ENCODE results near the gene SHC2. TPM values are rescaled to one million over a fixed set of nuclear protein-coding genes. Genes with fewer than 3 reads are reported as not detected.
"Not testable (repeated sequence)": the region's sequence is repeated elsewhere in the genome, so short reads cannot be mapped to it uniquely, and the experiment has no call there.

Gene SHC2
- total RNA-seq, 1 donor from 2014 or later = 5.1 TPM

DNA sequence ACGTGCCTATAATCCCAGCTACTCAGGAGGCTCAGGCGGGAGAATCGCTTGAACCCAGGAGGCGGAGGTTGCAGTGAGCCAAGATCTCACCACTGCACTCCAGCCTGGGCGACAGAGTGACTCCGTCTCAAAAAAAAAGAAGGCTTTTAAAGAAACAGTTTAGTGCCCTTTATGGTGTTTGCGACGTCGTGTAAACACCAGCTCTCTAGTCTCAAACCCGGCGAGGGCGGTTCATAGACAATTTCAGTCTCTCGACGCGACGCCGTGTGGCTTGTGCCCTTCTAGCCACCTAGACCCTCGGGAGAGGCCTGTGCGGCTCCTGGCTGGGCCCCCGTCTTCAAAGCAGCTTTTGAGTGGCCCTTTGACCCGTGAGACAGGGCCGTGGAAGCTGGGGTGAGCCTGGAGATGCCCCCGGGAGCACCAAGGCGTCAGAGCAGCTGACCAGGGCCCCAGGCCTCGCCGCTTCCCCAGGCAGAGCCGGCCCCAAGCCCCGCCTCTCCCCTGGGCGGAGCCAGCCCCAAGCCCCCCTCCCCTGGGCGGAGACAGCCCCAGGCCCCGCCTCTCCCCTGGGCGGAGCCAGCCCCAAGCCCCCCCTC lies 30.4 kb upstream of the SHC2 start:
- DNase-seq (ENCODE audit: low read depth) = no peak

DNA sequence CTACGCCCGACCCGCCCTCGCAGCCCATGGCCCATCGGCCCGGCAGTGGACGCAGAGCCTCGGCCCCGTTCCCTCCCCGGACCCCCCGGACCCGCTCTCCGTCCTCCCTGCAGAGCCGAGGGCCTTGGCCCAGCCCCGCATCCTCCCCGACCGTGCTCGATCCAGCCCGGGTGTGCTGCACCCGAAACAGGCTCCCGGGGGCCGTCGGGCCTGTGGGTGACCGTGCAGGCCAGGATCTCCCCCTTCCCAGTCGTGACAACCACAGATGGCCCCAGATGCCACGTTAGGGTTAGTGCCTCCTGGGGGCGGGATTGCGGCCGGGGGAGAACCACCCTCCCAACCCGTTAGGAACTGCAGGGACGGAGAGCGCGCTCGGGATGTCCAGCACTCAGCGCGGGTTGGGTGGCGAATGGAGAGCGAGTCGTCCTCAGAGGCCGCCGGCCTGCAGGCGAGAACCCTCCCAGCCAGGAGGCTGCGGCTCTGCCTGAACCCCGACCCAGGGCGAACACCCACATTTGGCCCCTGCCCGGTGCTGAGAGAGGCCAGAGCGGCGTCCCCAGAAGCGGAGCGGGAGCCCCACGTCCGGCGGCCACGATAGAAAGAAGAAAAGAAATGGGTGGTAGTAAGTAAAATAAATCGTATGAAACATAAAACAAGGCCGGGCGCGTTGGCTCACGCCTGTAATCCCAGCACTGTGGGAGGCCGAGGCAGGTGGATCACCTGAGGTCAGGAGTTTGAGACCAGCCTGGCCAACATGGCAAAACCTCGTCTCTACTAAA lies 28.8 kb upstream of the SHC2 start:
- no peak for DNase-seq (ENCODE audit: low read depth)

DNA sequence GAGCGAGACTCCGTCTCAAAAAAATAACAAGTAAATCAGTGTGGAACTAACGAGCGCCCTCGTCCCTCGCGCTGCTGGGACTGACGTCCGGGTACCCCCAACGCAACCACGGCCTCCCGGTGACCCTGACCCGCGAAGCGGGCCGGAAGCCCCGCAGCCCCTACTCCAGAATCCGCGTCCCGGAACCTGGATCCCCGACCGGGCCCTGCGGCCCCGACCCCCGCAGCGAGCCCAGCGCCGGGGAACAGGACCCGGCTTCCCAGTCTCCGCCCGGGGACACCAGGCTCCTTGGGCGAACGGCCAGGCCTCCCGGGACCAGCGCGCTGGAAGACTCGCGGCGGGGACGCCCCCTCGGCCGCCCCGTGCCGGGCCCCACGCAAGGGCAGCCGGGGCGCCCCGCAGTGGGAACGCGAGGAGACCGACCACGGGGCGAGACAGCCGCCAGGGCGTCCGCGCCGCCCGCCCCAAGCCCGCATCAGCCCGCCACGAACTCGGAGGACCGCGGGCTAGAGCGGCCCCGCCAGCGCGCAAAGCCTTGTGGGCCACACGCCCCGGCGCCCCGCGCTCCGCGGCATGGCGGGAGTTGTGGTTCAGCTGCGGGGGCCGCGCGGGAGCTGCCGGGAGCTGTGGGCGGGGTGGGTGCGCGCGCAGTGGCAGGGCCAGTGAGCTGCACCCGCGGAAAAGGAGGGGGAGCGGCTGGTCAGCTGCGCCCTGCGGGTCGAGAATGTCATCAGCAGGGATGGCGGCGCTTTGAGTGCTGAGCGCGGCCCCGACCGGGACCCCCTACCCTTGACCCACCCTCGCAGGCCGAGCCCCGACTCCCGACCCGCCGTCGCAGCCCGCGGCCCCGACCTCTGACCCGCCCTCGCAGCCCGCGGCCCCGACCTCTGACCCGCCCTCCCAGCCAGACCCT lies 27.9 kb upstream of the SHC2 start:
- DNase-seq (ENCODE audit: low read depth) = peak; percentile 78

DNA sequence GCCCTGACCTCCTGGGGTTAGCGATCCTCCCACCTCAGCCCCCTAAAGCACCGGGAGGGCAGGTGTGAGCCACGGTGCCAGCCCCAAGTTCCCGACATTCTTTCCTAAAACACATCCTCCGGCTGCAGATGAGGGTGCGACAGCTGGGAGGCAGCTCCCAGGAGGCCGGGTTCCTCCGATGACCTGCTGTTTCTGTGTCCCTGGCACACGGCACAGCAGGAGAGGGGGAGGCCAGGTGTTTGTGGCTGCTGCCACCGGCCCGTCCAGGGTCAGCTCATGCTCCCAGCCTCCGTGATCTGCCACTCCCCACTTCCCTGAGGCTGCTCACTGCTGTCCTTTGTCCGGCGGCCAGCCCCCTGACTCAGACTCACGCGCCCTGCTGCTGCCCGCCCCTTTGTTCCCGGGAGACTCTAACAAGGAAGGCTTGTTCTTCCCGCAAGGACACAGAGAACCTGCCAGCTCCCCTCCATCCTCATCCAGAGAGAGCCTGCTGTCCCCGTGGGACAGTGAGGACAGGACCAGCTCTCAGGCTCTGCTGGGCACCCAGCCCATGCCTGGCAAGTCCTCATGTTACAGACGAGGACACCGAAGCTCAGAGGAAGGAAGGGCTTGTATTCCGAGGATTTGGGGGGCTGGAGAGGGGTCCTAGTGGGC lies 24.9 kb upstream of the SHC2 start:
- peak; percentile 41 for DNase-seq (ENCODE audit: low read depth)

DNA sequence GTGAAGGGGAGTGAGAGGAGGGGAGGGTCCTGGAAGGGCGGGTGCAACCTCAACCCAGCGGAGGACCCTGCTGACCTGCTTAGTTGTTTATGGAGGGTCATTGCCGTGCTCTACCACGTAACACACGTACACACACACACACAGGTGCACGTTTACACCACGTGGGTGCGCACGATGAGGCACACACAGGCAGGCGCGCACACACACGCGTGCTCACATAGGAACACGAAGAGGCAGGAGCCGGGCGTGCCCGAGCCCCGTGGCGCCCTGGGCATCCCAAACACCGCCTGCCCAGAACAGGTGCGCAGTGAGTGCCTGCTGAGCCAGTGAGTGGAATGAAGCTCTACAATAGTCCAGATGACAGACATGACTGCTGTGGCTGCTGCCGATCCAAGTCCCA lies 24.2 kb upstream of the SHC2 start:
- no peak for DNase-seq (ENCODE audit: low read depth)

DNA sequence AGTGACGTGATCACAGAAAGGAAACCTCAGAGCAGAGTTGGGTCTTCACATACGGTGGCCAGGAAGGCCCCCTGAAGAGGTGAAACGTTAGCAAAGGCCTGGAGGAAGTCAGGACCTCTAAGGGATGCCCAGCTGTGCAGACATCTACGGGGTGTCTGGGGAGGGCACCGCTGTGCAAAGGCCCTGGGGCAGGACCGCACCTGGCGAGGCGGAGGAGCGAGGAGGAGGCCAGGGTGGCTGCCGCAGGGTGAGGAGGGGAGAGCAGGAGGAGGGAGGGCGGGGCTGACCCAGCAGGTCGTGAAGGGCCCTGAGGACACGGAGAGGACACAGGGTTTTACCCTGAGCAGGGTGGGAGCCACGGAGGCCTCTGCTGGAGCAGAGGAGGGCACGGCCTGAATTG lies 23.7 kb upstream of the SHC2 start:
- no peak for DNase-seq (ENCODE audit: low read depth)

DNA sequence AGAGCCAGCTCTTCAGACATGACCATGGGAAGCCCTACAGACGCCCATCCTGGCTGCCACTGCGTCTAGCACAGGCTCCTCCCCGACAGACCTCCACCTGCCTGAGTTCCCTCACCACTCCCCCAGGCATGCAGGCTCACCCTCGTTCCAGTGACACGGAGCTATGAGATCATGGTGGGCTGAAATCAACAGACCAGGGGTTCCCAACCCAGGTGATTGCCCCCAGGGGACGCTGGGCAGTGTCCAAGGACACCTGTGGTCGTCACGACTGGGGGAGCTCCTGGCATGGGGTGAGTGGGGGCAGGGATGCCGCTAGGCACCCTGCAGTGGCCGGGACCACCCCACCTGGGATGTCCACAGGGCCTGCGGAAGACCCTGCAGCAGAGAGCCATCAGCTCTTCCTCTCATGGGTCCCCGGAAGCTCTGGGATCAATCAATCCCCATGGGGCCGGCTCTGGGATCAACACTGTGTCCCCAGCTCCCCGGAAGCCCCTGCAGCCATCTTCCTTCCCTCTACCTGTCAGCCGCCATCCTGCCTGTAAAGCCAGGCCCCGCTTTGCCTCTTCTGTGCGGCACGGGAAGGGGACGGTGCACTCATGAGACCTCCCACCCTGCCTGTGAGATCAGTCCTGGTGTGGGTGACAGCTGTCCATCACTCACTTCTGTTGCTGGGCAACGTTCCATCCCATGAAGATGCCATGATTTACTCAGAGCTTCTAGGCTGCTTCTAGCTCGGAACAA lies 22.7 kb upstream of the SHC2 start:
- no peak for DNase-seq (ENCODE audit: low read depth)

DNA sequence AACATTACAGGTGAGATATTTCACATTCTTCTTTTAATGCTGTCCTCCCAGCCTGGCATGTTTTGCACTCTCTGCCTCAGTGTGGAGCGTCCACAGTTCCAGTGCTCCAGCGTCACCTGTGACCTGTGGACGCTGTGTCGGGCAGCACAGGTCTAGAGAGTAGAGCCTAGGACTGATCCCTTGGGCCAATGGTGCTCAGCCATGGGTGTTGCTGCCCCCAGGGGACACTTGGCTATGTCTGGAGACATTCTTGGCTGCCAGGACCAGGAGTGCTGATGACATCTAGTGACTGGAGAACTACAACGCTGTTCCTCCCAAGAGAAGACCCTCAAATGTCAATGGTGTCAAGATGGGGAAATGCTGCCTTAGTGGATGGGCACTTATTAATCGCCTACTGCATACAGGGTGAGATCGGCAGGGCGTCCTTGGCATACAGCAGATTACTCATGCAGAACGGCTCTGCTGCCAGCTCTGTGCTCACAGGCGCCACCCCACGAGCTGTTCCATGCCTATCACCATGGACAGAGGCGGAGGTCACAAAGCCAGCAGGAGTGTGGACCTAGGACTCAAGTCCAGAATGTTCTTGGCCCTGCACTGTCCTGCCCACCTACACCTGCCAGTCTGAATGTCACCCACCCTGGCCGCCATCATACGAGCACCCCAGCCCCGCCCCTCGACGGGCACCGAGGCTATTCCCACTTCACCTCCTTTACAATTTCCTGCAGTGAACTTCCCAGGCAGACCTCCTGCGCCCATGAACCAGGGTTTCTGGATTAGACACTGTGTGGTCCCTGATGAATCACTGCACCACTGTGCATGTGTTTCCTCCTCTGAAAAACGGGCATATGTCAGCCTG lies 21.6 kb upstream of the SHC2 start:
- no peak for DNase-seq (ENCODE audit: low read depth)

DNA sequence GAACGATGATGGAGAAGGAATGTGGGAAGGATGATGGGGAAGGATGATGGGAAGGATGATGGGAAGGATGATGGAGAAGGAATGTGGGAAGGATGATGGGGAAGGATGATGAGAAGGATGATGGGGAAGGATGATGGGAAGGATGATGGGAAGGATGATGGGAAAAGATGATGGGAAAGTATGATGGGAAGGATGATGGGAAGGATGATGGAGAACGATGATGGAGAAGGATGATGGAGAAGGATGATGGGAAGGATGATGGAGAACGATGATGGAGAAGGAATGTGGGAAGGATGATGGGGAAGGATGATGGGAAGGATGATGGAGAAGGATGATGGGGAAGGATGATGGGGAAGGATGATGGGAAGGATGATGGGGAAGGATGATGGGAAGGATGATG lies 20.3 kb upstream of the SHC2 start:
- not testable (repeated sequence) for DNase-seq (ENCODE audit: low read depth)

DNA sequence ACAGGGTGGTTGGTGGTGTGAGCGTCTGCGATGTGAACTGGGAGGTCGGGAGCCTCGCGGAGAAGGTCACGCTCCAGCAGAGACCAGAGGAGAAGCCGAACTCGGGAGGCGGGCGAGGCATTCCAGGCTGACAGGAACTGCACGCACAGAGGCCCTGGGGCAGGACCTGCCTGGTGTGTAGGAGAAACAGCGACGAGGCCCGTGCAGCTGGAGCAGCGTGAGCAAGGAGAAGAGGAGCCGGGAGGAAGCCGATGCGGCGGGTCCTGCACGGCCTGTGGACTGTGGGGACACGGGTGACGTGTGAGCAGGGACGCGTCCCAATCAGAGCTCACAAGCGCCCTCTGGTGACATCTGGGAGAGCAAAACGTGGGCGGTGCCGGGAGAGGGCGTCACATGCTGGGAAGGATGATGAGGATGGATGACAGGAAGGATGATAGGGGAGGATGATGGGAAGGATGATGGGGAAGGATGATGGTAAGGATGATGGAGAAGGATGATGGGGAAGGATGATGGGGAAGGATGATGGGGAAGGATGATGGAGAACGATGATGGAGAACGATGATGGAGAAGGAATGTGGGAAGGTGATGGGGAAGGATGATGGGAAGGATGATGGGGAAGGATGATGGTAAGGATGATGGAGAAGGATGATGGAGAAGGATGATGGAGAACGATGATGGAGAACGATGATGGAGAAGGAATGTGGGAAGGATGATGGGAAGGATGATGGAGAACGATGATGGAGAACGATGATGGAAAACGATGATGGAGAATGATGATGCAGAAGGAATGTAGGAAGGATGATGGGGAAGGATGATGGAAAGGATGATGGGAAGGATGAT lies 19.4 kb upstream of the SHC2 start:
- DNase-seq (ENCODE audit: low read depth) = peak; percentile 49

DNA sequence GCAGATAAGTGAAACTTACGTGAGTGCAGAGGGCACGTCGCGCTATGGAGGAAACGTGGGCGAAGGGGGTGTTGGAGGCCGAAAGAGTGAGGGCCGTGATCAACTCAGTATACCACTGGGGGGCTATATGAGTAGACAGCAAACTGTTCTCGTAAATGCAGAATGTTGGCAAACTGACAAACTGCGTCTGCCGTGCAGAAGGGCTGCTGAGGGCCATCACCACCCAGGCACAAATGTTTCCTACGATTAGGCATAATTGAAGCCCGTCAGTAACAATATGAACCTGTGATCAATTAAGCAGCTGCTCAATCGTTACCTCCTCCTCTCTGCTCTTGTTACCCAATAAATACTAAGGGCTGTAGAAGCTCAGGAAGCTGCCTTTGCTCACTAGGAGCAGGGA lies 18.1 kb upstream of the SHC2 start:
- DNase-seq (ENCODE audit: low read depth) = no peak

DNA sequence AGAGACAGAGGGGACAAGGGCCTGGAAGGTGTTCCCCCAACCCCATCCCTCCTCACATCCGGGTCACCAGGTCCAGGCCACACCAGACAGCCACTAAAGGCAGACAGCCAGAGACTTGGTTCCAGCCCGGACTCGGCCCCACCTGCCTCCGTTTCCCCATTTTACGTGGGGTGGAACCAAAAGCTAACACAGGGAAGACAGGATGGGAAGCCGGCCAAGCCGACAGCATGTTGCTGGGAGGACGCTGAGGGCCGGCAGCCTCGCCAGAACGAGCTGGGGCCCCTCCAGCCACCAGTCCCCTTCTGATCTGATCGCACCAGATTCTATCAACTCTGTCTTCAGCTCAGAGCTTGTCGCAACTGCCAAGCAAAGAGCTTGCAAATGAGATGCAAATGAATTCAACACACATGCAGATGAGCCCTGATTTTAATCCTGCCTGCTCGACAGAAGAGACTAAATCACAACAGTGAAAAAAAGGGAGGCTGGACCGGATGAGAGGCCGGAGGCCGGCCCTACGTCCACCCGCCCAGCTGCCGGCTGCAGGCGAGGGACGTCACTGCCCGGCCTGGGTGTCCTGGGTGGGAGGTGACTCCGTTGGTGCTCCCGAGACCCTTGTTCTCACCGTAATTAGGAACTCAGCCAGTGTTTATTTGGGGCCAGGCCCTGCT lies 17.5 kb upstream of the SHC2 start:
- no peak for DNase-seq (ENCODE audit: low read depth)

DNA sequence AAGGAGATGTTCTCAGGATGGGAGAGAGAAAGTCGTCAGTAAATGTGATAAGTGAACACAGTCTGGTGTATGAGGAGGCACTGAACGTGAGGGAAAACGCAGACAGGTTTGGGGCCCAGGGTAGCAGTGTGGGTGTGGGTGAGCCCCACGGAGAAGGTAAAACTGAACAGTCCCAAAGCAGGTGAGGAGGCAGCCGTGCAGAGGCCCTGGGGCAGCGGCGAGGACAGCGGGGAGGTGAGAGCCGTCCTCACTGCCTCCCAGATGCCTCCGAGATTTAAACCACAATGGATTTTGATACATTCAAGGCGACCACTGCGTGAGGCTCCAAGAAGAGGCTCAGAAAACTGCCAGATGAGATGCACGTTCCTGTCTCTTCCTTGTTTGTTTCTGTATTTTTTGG lies 14.5 kb upstream of the SHC2 start:
- no peak for DNase-seq (ENCODE audit: low read depth)

DNA sequence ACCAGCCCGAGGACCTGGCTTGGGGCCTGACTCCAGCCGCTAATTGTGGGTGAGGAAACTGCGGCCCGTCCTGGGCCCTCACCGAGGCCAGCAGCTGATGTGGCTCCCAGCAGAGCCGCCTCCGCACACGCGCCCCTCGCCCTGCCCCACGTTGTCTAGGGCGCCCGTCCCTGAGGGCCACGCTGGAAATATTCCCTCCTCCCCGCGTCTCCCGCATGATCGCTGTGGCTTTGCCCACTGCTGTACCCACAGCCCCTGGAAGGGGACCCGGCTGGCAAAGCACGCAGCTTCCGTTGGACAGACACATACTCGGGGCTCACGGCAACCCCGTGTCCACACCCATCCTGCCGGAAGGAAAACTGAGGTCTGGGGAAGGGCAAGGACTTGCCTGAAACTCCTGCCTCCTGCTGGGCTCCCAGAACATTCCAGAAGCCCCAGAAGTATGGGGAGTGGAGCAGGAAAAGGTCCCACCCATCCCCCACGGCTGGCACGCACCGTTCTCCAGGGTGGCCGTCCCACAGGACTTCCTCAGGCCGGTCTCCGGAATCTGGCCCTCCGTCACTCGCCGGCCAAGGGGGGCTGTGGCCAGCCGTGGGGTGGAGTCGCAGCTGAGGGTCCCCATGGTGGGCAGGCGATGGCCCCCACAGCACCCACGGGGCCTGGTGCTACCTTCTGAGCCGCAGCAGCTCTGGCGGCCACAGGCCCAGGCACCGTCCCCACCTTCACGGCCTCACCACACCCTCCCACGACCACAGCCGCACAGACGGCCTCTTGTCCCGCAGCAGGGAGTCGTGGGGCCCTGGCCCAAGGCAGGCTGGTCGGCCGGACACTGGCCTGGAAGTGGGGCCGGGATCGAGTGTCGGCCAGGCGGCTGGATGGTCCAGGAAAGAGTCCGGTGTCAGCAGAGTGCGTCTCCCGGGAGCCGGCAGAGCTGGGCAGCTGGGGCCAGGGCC lies 13.6 kb upstream of the SHC2 start:
- DNase-seq (ENCODE audit: low read depth) = no peak

DNA sequence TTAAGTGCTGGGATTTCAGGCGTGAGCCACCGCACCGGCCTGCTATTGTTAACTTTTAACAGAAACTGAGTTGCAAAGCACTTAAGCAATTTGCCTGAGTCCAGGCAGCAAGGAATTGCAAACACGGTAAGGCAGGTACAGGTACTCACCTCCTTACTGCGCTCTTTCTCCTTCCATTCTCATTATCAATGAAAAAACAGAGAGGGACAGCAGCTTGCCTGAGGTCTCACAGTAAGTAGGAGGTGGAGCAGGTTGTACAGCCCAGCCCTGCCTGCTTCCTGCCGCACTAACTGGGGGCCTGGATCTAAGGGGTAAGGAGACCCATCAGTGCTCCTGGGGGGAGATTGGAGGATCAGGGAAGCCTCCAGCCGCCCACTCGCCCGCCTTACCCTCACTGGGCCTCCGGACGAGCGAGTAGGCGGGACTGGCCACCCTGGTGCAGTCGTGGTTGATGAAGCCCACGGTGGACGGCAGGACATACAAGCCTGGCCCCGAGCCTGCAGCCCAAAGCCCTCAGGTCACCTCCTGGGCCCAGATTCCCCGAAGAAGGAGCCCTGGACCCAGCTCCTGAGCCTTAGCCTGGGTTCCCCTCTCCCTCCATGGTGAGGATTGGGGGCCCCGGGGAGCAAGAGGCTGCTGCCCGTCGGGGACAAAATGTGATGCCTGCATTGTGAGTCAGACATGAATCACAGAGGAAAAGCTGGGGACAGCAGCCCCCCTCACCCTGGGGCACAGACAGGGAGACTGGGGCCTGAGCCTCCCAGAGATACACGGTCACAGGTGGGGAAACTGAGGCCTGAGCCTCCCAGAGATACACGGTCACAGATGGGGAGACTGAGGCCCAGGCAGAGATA lies 11.4 kb upstream of the SHC2 start:
- DNase-seq (ENCODE audit: low read depth) = no peak

DNA sequence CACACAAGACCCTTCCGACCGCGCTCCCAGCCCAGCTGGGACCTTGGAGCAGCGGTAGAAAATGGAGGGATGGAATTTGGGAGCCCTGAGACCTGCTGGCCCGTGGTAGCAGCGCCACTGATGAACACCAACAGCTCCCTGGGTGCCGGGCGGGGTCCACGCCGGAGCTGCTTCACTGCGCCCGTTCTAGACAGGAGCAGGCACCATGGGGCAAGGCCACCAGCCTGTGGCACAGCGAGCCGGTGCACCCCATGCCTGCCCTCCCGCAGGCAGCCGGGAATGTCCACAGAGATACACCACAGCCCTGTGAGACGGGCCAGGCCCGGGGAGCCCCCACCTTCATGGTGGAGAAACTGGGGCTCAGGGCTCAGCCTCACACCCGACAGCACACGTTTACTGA lies 9.9 kb upstream of the SHC2 start:
- DNase-seq (ENCODE audit: low read depth) = no peak

DNA sequence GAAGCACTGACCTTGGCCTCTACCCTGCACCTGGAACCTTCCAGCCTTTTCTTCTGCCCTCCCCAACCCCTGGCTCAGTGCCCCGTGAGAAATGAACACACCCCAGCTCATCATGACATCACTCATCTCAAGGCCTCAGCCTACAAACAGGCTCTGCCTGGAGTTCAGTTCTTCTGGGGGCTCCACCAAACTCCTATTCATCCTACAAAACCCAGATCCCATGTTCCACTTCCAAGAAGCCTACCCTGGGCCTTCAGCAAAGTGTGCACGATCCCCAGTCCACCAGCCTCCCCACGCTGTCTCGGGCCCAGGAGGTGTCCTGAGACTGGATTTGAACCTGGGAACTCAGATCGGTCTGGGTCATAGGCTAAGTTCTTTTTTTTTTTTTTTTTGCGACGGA lies 9.0 kb upstream of the SHC2 start:
- DNase-seq (ENCODE audit: low read depth) = no peak

Measured in renal cortical epithelial cell (primary cell).